NK-92 treated with Interleukin-12 subunit alpha and Interleukin-12 subunit beta, amount 100 ng/mL, for 24 hours (cell line): Measurements from ENCODE around the gene TRH.
"Not testable (repeated sequence)": the region's sequence is repeated elsewhere in the genome, so short reads cannot be mapped to it uniquely, and the experiment has no call there.

Experiments used
- DNase-seq: peaks from one replicate; lab custom pipeline; 2025; lab: John Stamatoyannopoulos, UW

Gene TRH

DNA sequence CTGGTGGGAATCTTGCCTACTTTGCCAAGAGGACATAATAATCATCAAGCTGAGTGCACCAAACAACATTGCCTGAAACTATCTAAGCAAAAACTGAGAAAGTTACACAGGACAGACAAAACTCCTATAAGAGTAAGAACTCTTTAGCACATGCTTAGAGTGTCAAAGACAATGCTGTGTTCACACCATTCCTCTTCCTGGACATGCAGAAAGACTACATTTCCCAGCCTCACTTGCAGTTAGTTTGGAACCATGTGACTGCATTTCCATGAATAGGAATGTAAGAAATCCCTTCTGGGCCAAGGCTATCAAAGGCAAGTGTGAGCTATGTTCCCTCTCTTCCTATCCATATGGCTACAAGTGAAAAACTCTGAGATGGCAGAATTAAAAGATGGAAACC, 37.6 kb downstream of the TRH start:
- DNase-seq, result not testable (repeated sequence)

- not testable (repeated sequence) for DNase-seq
Measured at GRCh38 chr3:130013246-130013645, 38.7 kb downstream of the TRH start.

GRCh38 chr3:130014526-130014925, 40.0 kb downstream of the TRH start:
- no peak for DNase-seq

DNA sequence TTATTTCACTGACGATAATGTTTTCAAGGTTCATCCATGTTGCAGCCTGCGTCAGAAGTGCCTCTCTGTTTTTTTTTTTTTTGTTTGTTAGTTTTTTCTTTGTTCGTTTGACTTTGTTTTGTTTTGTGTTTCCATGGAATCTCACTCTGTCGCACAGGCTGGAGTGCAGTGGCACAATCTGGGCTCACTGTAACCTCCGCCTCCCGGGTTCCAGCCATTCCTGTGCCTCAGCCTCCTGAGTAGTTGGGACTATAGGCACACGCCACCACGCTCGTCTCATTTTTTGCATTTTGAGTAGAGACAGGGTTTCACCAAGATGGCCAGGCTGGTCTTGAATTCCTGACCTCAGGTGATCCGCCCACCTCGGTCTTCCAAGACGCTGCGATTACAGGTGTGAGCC, 43.1 kb downstream of the TRH start:
- DNase-seq, result not testable (repeated sequence)

- not testable (repeated sequence) for DNase-seq
Measured at GRCh38 chr3:130026146-130026829, 51.8 kb downstream of the TRH start.

GRCh38 chr3:130027437-130027836, 52.9 kb downstream of the TRH start:
- DNase-seq, result not testable (repeated sequence)
